Fibroblast of pulmonary artery (primary cell): Measurements from ENCODE around the gene ZMYM4.

Experiments
- DNase-seq: peaks from one replicate; pipeline ENCODE4 v3.0.0-alpha.2; 2010; ENCODE audit warnings: low read depth
- H3K4me3 ChIP-seq: replicated peaks from 2 replicates; pipeline ENCODE4 v1.5.1; 2011; ENCODE audit warnings: low read depth, mild to moderate bottlenecking, control low read depth, low read length, moderate library complexity
- CTCF ChIP-seq: IDR thresholded peaks from 2 replicates; pipeline ENCODE4 v1.5.1; 2011; ENCODE audit warnings: mild to moderate bottlenecking, control low read depth, low read length, inconsistent platforms; ENCODE audit errors: missing control alignments

The ZMYM4 gene

GRCh38 chr1:35268282-35269200, at the start of gene ZMYM4:
Gene ZMYM4, plus strand, starts transcription at chr1:35268709. Its CDS starts 338 bp downstream, at chr1:35269047.
- peak; percentile 99 for DNase-seq
- peak within 1 kb of the TSS; percentile 78 for H3K4me3 ChIP-seq
- no peak for TF ChIP-seq CTCF

- peak; percentile 55 for TF ChIP-seq CTCF
- no peak overlapping the region for H3K4me3 ChIP-seq
- peak; percentile 28 for DNase-seq
Observed at GRCh38 chr1:35220976-35221375, 47.5 kb upstream of the ZMYM4 start.

- H3K4me3 ChIP-seq = no peak overlapping the region
- peak; percentile 93 for DNase-seq
- no peak for TF ChIP-seq CTCF
Observed at GRCh38 chr1:35222322-35223083, 46.0 kb upstream of the ZMYM4 start.

- DNase-seq = peak; percentile 41
- TF ChIP-seq CTCF = no peak
- H3K4me3 ChIP-seq = no peak overlapping the region
Observed at GRCh38 chr1:35223084-35223630, 45.4 kb upstream of the ZMYM4 start.

GRCh38 chr1:35226546-35226945, 42.0 kb upstream of the ZMYM4 start:
- no peak for TF ChIP-seq CTCF

GRCh38 chr1:35229587-35230360, 38.7 kb upstream of the ZMYM4 start:
- DNase-seq = no peak
- TF ChIP-seq CTCF = no peak
- no peak overlapping the region for H3K4me3 ChIP-seq

More at GRCh38 chr1:35226546-35226945, 42.0 kb upstream of the ZMYM4 start:
- no peak for DNase-seq
- no peak overlapping the region for H3K4me3 ChIP-seq
